HG02973 (cell line): ENCODE measurements around the gene PLEKHB1.
"Not testable (repeated sequence)": the region's sequence is repeated elsewhere in the genome, so short reads cannot be mapped to it uniquely, and the experiment has no call there.

Source experiments
- ATAC-seq: cut with Tn5 transposase; IDR thresholded peaks from one replicate; pipeline ENCODE4 v1.9.1; 2021; ENCODE audit warnings: moderate library complexity; ENCODE audit not compliant: unreplicated experiment

PLEKHB1 gene

DNA sequence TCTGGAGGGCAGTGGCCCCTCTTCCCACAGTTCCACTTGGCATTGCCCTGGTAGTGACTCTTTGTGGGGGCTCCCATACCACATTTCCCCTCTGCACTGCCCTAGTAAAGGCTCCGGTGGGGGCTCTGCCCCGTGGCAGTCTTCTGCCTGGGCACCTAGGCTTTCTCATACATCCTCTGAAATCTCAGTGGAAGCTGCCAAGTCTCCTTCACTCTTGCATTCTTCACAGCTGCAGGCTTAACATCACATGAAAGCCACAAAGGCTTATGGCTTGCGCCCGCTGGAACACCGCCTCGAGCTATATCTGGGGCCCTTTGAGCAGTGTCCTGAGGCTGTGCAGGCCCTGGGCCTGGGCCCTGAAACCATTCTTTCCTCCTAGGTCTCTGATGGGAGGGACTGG is 25.3 kb downstream of the PLEKHB1 start:
- ATAC-seq, result no peak

DNA sequence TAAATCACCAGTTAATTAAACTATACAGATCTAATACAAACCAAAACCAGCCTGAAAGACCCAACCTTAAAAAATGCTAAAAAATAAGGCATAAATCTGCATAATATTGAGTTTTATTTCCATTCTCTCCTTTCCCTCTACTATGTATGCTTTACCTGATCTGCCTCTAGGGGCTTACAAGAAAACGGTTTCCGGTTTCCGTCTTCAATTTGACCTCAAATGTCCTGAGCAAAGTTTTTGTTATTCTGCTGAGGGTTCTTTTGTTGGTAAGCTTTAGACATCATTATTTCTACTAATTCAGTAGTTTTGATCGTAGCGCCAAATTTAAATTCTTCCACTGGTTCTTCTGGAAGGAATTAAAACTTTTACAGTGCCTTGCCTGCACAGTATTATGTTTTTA is 30.2 kb downstream of the PLEKHB1 start:
- not testable (repeated sequence) for ATAC-seq

DNA sequence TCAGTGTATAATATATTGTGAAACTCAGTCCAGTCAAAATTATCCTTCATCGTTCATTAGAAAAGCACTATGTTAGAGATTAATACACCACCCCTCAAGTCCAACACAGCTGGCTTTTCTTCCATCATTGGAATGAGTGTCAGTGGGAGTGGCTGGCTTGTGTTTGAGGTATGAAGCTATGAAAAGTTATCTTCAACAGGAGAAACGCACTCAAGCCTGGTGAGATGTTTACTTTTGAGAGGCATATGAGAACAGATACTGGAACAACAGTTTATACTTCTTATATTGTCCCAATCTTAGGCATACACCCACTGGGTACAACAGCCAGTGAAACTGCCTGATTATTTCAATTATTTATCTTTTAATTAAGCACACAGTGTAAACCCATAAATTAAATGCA is 34.3 kb downstream of the PLEKHB1 start:
- ATAC-seq, result no peak

DNA sequence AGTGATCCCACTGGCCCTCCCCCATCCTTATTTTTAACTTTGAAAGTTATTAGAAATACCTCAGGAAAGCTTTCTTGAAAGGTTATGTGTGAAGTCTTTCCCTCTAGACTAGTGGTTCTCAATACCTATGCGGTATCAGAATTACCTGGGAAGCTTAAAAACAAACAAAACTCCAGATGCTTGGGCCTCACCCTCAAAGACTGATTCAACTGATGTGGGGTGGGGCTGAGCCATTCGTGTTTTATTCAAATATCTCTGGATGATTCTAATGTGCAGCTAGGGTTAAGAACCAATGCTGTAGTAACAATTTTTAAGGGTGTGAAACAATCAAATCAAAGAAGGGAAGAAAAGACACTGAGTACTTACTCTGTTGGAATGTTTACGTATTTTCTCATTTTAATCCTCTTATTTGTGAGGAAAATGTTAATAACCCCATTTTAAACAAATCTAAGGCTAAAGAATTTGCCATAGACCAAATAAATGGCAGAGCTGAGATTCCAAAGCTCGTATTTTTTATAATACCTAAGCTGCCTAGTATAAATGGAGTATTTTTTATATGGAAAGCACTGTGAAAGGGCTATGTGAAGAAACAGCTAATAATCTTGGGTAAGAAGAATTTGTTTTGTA is 47.6 kb downstream of the PLEKHB1 start:
- no peak for ATAC-seq

DNA sequence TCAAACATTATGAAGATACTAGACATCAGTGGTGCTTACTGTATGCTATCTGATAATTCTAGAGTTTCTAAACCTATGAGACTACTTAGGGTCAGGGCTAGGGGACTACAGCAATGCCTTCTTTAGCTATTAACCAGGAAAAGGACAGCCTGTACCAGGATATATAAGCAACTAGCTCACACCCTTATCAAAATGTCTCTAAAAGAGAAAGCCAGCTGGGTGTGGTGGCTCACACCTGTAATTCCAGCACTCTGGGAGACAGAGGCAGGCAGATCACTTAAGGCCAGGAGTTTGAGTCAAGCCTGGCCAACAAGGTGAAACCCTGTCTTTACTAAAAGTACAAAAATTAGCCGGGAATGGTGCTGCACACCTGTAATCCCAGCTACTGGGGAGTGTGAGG is 58.7 kb downstream of the PLEKHB1 start:
- ATAC-seq, result no peak

DNA sequence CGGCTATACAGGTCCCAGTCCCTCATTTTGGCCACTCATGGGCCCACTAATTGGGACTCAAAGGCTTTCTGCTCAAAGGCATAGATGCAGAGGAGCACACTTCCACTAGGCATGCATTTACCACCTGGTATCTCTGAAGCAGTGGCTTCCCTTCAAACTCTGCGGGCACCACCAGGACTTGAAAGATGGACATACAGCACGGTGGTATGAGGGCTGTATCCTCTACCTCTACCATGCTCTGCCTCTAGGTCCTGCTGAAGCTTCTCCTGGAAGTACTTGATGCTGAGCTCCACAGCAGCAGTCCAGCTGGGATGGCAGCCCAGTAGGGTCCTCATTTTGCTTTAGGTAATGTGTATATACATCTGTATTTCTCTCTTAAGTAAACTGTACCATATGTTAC is 64.6 kb downstream of the PLEKHB1 start:
- no peak for ATAC-seq
